Panc1 (cell line): Measurements from ENCODE around the gene NFIB.

Experiments
- POLR2AphosphoS5 ChIP-seq: IDR thresholded peaks from 2 replicates; pipeline ENCODE4 v1.6.1; 2012; ENCODE audit warnings: mild to moderate bottlenecking, low read depth, low read length, moderate library complexity
- SIN3A ChIP-seq: IDR thresholded peaks from 2 replicates; pipeline ENCODE4 v1.6.1; 2012; ENCODE audit warnings: low read depth, mild to moderate bottlenecking, low read length, moderate library complexity, borderline replicate concordance; ENCODE audit not compliant: insufficient read depth
- TF ChIP-seq, protein P1 (sequence below): fragments of 450-650 bp; IDR thresholded peaks from 2 replicates; pipeline ENCODE4 v1.5.1; 2017; ENCODE audit warnings: mild to moderate bottlenecking
- TF ChIP-seq, protein P2 (sequence below), 2 experiments: IDR thresholded peaks; 2 replicates each; pipeline ENCODE4 v1.6.1; 2011 to 2012; ENCODE audit warnings: low read depth in 2 of 2, control low read depth in 1 of 2, low read length in 1 of 2, mild to moderate bottlenecking in 1 of 2, moderate library complexity in 1 of 2; ENCODE audit not compliant: insufficient read depth in 1 of 2

- TF ChIP-seq, protein P1, sequence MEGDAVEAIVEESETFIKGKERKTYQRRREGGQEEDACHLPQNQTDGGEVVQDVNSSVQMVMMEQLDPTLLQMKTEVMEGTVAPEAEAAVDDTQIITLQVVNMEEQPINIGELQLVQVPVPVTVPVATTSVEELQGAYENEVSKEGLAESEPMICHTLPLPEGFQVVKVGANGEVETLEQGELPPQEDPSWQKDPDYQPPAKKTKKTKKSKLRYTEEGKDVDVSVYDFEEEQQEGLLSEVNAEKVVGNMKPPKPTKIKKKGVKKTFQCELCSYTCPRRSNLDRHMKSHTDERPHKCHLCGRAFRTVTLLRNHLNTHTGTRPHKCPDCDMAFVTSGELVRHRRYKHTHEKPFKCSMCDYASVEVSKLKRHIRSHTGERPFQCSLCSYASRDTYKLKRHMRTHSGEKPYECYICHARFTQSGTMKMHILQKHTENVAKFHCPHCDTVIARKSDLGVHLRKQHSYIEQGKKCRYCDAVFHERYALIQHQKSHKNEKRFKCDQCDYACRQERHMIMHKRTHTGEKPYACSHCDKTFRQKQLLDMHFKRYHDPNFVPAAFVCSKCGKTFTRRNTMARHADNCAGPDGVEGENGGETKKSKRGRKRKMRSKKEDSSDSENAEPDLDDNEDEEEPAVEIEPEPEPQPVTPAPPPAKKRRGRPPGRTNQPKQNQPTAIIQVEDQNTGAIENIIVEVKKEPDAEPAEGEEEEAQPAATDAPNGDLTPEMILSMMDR: no peak
- no peak for TF ChIP-seq POLR2AphosphoS5
- TF ChIP-seq, protein P2, sequence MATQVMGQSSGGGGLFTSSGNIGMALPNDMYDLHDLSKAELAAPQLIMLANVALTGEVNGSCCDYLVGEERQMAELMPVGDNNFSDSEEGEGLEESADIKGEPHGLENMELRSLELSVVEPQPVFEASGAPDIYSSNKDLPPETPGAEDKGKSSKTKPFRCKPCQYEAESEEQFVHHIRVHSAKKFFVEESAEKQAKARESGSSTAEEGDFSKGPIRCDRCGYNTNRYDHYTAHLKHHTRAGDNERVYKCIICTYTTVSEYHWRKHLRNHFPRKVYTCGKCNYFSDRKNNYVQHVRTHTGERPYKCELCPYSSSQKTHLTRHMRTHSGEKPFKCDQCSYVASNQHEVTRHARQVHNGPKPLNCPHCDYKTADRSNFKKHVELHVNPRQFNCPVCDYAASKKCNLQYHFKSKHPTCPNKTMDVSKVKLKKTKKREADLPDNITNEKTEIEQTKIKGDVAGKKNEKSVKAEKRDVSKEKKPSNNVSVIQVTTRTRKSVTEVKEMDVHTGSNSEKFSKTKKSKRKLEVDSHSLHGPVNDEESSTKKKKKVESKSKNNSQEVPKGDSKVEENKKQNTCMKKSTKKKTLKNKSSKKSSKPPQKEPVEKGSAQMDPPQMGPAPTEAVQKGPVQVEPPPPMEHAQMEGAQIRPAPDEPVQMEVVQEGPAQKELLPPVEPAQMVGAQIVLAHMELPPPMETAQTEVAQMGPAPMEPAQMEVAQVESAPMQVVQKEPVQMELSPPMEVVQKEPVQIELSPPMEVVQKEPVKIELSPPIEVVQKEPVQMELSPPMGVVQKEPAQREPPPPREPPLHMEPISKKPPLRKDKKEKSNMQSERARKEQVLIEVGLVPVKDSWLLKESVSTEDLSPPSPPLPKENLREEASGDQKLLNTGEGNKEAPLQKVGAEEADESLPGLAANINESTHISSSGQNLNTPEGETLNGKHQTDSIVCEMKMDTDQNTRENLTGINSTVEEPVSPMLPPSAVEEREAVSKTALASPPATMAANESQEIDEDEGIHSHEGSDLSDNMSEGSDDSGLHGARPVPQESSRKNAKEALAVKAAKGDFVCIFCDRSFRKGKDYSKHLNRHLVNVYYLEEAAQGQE (IDR thresholded peaks at IDR 0.05; ENCODE audit: insufficient read depth in 1 of 2, low read depth in 2 of 2, low read length in 1 of 2): no peak
- no peak for TF ChIP-seq SIN3A
Observed at GRCh38 chr9:14156046-14156445, 157.9 kb downstream of the NFIB start.
